SJCRH30 (cell line): ENCODE measurements around the gene ACSL5. TPM values are rescaled to one million over a fixed set of nuclear protein-coding genes. Genes with fewer than 3 reads are reported as not detected.
A peak's percentile ranks its signal among the peaks of the same experiment; 100 is the strongest.
"Not testable (repeated sequence)": the region's sequence is repeated elsewhere in the genome, so short reads cannot be mapped to it uniquely, and the experiment has no call there.

Source experiments
- DNase-seq, 2 experiments: peaks; one replicate each; pipeline ENCODE4 v3.0.0-alpha.2; 2015 to 2020
- H3K27ac ChIP-seq: fragments of 250-450 bp; sonication (Bioruptor Pico); 2 replicates; pipeline ENCODE4 v1.5.1; 2020; ENCODE audit warnings: mild to moderate bottlenecking, moderate library complexity
- H3K27me3 ChIP-seq: fragments of 250-450 bp; sonication (Bioruptor Pico); 2 replicates; pipeline ENCODE4 v1.5.1; 2020; ENCODE audit warnings: mild to moderate bottlenecking, moderate library complexity
- H3K36me3 ChIP-seq: fragments of 250-450 bp; sonication (Bioruptor Pico); 2 replicates; pipeline ENCODE4 v1.5.1; 2020; ENCODE audit warnings: mild to moderate bottlenecking, moderate library complexity
- H3K4me1 ChIP-seq: fragments of 250-450 bp; sonication (Bioruptor Pico); 2 replicates; pipeline ENCODE4 v1.5.1; 2020; ENCODE audit warnings: mild to moderate bottlenecking, moderate library complexity
- H3K4me3 ChIP-seq: fragments of 250-450 bp; sonication (Bioruptor Pico); 2 replicates; pipeline ENCODE4 v1.5.1; 2020; ENCODE audit warnings: mild to moderate bottlenecking, moderate library complexity
- H3K9me3 ChIP-seq: fragments of 250-450 bp; sonication (Bioruptor Pico); replicated peaks from 2 replicates; pipeline ENCODE4 v1.5.1; 2020; ENCODE audit warnings: mild to moderate bottlenecking, moderate library complexity
- total RNA-seq: library from RNA; depleted of rRNA; stranded (reverse); fragments of >200 nt; shearing (Covaris generic); gene quantifications from 2 replicates; pipeline ENCODE4 v1.2.3, GENCODE V29; 2014

ACSL5 gene
- total RNA-seq, 1 experiment from 2014 or later = 0.06 TPM

DNA sequence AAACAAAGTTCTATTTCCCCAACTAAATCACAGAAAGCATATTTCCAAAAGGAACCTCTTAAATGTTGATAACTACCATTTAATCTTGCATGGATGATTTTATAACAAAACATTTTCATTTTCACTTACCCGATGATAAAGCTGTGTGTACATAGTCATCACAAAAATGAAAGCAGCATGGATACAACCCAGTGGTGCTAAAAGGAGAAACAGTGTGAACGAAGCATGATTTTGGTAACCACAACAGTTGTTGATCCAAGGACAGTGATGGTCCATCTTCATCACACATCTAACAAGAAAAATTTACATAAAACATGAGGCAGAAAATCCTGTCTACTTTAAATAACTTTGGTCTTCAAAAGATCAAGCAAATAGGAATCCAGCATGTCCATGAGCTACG is 68.1 kb downstream of the ACSL5 start:
- H3K4me1 ChIP-seq = no peaks in the 10 kb centered on the region
- no peak overlapping the region for H3K27ac ChIP-seq
- H3K36me3 ChIP-seq = peaks cover 56% of the 10 kb centered on the region

DNA sequence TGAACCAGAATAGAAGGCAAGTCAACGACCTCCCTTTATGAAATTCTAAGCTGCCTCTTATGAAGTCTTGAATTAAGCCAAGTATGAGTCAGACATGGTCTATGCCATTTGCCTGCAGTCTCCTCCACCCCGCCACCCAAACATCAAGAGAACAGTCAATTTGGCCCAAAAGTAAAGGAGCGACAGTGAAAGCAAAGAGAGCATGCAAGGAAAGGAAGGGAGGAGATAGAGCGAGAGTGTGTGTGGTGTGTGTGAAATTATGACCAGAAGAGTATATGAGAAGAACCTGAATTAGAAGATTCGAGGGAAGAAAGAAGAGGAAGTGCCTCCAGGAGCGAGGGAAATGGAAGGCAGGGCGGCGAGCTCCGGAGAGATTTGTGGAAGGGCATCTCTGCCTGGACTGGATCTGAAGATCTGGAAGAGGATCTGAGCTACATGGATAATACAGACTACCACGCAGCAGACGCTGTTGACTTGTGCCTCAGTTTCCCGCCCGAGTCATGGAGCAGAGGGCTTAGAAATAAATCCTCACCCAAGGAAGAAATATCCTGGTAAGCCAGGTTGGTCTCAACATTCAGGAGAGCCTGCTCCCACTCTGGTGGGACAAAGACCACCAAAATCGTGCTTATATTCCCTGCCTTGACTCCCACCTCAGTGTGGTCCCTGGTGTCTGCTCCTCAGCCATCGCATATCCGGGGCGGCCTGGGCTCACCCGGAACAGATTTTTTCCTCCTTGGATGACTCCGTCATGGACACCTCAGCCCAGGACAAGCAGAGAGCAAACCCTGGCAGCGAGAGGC is 72.3 kb downstream of the ACSL5 start:
- Histone ChIP-seq H3K36me3 (peaks cover 29% of the 10 kb centered on the region), H3K4me1 (no peaks in the 10 kb centered on the region), H3K27ac (peak overlapping the region; percentile 93), H3K27me3 (no peaks in the 10 kb centered on the region), H3K4me3 (peak overlapping the region; percentile 91), H3K9me3 (no peaks in the 10 kb centered on the region)
- peak in 1 of 2 experiments; percentile 27 for DNase-seq

More for the DNA sequence above, 68.1 kb downstream of the ACSL5 start:
- Histone ChIP-seq H3K27me3 (no peaks in the 10 kb centered on the region), H3K9me3 (no peaks in the 10 kb centered on the region), H3K4me3 (no peak overlapping the region)
- DNase-seq = no peak

GRCh38 chr10:112446855-112447619 is 73.1 kb downstream of the ACSL5 start, which contains the start of the genes VTI1A and ZDHHC6:
Gene VTI1A, plus strand, starts transcription at chr10:112447215. Its CDS starts 159 bp downstream, at chr10:112447374.
Gene ZDHHC6, minus strand, starts transcription at chr10:112446914. Its CDS starts 1,478 bp downstream, at chr10:112445436.
- DNase-seq = peak; percentile 85 to 90
- no peaks in the 10 kb centered on the region for H3K4me1 ChIP-seq

GRCh38 chr10:112447620-112447928 is 73.7 kb downstream of the ACSL5 start:
- Histone ChIP-seq H3K36me3 (peaks cover 21% of the 10 kb centered on the region), H3K9me3 (no peaks in the 10 kb centered on the region), H3K4me1 (no peaks in the 10 kb centered on the region), H3K27me3 (no peaks in the 10 kb centered on the region), H3K27ac (peak overlapping the region; percentile 93), H3K4me3 (peak overlapping the region; percentile 91)
- DNase-seq = no peak

More at GRCh38 chr10:112446855-112447619, 73.1 kb downstream of the ACSL5 start, which contains the start of the genes VTI1A and ZDHHC6:
- no peaks in the 10 kb centered on the region for H3K9me3 ChIP-seq
- peaks cover 21% of the 10 kb centered on the region for H3K36me3 ChIP-seq
- H3K27me3 ChIP-seq = no peaks in the 10 kb centered on the region
- peak within 1 kb of the TSS; percentile 91 for H3K4me3 ChIP-seq
- peak within 1 kb of the TSS; percentile 93 for H3K27ac ChIP-seq

GRCh38 chr10:112448888-112449287 is 75.0 kb downstream of the ACSL5 start:
- Histone ChIP-seq H3K4me1 (no peaks in the 10 kb centered on the region), H3K27ac (no peak overlapping the region)

DNA sequence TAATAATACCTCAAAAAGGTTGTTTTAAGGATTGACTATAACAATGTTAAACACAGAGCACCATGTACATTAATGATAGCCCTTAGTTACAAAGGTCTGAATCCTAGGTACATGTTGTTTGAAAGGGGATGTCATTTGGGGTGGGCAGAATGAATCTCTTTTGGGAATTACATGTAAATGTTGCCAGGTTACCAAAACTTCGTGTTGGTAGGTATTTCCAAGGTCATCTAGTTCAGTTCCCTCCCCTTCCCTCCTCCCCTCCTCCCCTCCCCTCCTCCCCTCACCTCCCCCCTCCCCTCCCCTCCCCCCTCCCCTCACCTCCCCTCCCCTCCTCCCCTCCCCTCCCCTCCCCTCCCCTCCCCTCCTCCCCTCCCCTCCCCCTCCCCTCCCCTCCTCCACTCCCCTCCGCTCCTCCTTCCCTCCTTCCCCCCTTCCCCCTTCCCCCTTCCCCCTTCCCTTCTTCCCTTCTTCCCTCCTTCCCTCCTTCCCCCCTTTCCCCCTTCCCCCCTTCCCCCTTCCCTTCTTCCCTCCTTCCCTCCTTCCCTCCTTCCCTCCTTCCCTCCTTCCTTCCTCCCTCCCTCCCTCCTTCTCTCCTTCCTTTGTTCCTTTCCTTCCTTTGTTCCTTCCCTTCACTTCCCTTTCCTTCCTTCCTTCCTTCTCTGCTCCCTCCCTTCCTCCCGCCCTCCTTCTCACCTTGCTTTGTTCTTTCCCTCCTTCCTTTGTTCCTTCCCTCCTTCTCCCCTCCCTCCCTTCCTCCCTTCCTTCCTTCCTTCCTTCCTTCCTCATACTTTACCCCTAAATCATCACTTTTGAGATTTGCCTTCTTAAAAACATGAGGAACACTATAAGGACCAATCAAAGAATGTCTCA is 81.2 kb downstream of the ACSL5 start:
- no peak for DNase-seq
- no peaks in the 10 kb centered on the region for H3K9me3 ChIP-seq
- no peaks in the 10 kb centered on the region for H3K36me3 ChIP-seq
- H3K4me3 ChIP-seq = no peak overlapping the region
- no peaks in the 10 kb centered on the region for H3K4me1 ChIP-seq
- no peak overlapping the region for H3K27ac ChIP-seq
- H3K27me3 ChIP-seq = no peaks in the 10 kb centered on the region

More at GRCh38 chr10:112448888-112449287, 75.0 kb downstream of the ACSL5 start:
- Histone ChIP-seq H3K36me3 (peaks cover 15% of the 10 kb centered on the region), H3K27me3 (no peaks in the 10 kb centered on the region), H3K4me3 (no peak overlapping the region), H3K9me3 (no peaks in the 10 kb centered on the region)
- DNase-seq = no peak

GRCh38 chr10:112456533-112456932 is 82.6 kb downstream of the ACSL5 start:
- H3K4me3 ChIP-seq = no peak overlapping the region
- H3K27me3 ChIP-seq = no peaks in the 10 kb centered on the region
- no peaks in the 10 kb centered on the region for H3K36me3 ChIP-seq
- no peak overlapping the region for H3K27ac ChIP-seq
- DNase-seq = no peak
- no peaks in the 10 kb centered on the region for H3K4me1 ChIP-seq
- H3K9me3 ChIP-seq = no peaks in the 10 kb centered on the region

DNA sequence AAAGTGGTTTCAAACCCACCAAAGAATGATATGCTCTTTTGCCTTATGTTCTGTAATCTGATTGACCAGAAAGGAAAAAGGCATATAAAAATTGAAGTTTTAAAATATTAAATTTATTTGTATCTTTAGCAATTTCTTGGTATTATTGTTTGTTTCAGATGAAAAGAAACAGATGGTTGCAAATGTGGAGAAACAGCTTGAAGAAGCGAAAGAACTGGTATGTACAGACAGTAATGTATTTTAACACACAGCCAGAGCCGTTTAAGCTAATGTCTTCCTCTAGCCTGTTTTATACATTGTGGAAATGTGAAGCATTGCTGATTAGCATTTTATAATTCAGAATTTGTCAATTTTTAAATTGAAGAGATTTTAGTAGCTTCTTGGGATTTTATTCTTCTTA is 86.5 kb downstream of the ACSL5 start:
- no peaks in the 10 kb centered on the region for H3K27me3 ChIP-seq
- H3K36me3 ChIP-seq = peaks cover 8% of the 10 kb centered on the region
- no peak for DNase-seq
- H3K9me3 ChIP-seq = no peaks in the 10 kb centered on the region
- H3K4me1 ChIP-seq = no peaks in the 10 kb centered on the region
- no peak overlapping the region for H3K4me3 ChIP-seq
- H3K27ac ChIP-seq = no peak overlapping the region

DNA sequence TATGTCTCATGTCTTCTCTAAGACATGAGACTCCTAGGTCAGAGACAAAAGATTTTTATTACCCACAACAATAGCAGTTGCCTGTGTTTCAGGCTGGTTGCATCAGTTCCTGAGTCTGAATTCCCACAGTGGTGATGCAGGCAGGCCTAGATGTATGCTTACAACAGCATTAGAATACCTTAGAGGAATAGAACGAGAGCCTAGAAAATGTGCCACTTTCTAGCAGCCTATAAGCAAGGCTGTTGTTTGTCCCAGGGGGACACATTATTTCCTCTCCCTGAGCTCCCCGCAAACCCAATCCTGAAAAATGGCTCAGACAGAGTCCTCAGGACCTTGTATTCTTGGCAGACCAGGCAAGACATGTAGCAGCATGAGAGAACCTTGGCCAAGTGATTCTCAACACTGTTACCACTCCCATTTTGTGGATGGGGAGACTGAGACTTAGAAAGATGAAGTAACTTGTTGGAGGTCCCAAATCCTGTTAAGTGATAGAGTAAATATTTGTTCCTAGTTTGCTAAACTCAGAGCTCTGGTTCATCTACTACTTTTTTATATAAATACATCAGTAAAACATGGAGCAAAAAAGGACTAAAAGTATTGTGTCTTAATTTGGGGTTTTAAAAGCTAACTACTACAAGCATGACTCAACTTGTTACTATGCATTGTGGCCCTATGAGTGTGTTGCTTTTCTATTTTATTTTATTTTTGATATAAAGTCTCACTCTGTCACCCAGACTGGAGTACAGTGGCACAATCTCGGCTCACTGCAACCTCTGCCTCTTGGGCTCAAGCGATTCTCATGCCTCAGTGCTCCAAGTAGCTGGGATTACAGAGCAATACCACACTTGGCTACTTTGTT is 87.3 kb downstream of the ACSL5 start:
- H3K27me3 ChIP-seq = no peaks in the 10 kb centered on the region
- H3K27ac ChIP-seq = no peak overlapping the region
- no peaks in the 10 kb centered on the region for H3K9me3 ChIP-seq
- no peaks in the 10 kb centered on the region for H3K4me1 ChIP-seq
- no peak for DNase-seq
- H3K4me3 ChIP-seq = no peak overlapping the region
- peaks cover 15% of the 10 kb centered on the region for H3K36me3 ChIP-seq

- not testable (repeated sequence) for H3K27ac ChIP-seq, H3K27me3 ChIP-seq
These were observed 90.2 kb downstream of the ACSL5 start for GRCh38 chr10:112464074-112464473.

GRCh38 chr10:112465299-112465883 is 91.5 kb downstream of the ACSL5 start:
- Histone ChIP-seq H3K27me3 (no peaks in the 10 kb centered on the region), H3K27ac (no peak overlapping the region), H3K4me1 (no peaks in the 10 kb centered on the region), H3K4me3 (no peak overlapping the region), H3K9me3 (no peaks in the 10 kb centered on the region), H3K36me3 (peaks cover 18% of the 10 kb centered on the region)
- no peak for DNase-seq

More at GRCh38 chr10:112464074-112464473, 90.2 kb downstream of the ACSL5 start:
- DNase-seq, H3K4me1 ChIP-seq, H3K4me3 ChIP-seq, H3K9me3 ChIP-seq: not testable (repeated sequence)
- peaks cover 18% of the 10 kb centered on the region for H3K36me3 ChIP-seq

GRCh38 chr10:112466802-112467201 is 92.9 kb downstream of the ACSL5 start:
- Histone ChIP-seq H3K27me3 (no peaks in the 10 kb centered on the region), H3K4me1 (no peaks in the 10 kb centered on the region), H3K36me3 (peaks cover 18% of the 10 kb centered on the region), H3K4me3 (no peak overlapping the region), H3K9me3 (no peaks in the 10 kb centered on the region), H3K27ac (no peak overlapping the region)
- no peak for DNase-seq

DNA sequence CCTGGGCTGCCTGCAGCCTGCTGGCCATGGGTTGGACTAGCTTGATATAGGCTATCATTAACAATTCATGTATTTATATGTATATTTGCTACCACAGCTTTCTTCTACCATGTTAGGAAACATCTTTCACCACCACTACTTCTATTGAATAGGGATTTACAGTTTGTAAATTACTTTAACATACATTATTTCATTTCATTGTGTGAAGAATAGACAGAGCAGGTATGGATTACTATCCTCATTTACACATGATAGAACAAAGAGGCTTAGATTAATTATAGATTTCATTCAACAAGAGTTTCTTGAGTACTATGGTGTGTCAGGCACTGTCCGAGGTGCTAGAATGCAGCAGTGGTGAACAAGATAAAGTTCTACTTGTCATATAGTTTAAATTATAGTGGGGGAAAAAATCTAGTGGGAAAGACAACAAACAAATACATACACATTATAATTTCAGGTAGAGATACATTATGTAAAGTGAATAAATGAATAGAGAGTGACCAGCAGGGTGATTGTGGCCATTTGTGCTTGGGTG is 93.7 kb downstream of the ACSL5 start:
- Histone ChIP-seq H3K9me3 (no peaks in the 10 kb centered on the region), H3K4me1 (no peaks in the 10 kb centered on the region), H3K27me3 (no peaks in the 10 kb centered on the region), H3K36me3 (peaks cover 18% of the 10 kb centered on the region), H3K27ac (no peak overlapping the region), H3K4me3 (no peak overlapping the region)
- DNase-seq = no peak
